DMS79 (cell line): ENCODE data around the gene MMRN1.
"Not testable (repeated sequence)": the region's sequence is repeated elsewhere in the genome, so short reads cannot be mapped to it uniquely, and the experiment has no call there.

Experiments
- DNase-seq: peaks from one replicate; lab custom pipeline; 2025; lab: John Stamatoyannopoulos, UW

Gene MMRN1

DNA sequence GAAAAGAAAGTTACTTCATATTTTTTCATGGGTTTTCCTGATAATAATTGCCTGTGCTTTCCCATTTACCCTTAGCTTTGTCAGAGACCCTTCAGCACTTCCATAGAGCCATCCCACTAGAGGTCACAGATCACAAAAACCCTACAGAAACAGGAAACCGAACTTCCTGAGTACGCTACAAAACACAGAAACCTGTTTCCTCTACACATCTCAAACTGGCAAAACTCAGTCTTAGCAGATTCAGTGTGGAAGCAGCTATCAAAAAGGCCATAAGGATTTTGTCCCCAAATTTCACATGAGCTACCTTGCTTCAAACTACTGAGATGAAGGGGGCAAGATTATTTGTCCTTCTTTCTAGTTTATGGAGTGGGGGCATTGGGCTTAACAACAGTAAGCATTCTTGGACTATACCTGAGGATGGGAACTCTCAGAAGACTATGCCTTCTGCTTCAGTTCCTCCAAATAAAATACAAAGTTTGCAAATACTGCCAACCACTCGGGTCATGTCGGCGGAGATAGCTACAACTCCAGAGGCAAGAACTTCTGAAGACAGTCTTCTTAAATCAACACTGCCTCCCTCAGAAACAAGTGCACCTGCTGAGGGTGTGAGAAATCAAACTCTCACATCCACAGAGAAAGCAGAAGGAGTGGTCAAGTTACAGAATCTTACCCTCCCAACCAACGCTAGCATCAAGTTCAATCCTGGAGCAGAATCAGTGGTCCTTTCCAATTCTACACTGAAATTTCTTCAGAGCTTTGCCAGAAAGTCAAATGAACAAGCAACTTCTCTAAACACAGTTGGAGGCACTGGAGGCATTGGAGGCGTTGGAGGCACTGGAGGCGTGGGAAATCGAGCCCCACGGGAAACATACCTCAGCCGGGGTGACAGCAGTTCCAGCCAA lies at the start of gene MMRN1:
Gene MMRN1 (plus strand): TSS at position 206 of the 902 bp plus-strand sequence. CDS start 118 bp downstream, at position 324.
- DNase-seq = no peak

- no peak for DNase-seq
These were observed 46.9 kb upstream of the MMRN1 start for GRCh38 chr4:89847571-89848325.

DNA sequence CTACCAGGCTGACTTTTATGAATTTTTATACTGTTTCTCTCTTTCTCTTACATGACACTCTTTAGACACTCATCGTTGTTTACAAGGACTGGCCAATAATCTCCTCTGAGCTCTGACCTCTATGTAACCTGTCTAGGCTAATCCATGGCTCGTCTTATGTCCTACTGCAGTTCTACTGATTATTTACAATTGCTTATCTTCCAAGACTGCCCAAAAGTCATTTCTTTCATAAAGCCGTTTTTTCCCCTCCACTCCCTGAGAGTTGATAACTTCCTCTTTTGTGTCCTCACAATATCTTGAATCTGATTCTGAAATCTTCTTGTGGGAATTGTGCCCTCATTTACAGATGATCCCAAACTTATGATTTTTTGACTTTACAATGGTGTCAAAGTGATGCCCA lies 39.4 kb upstream of the MMRN1 start:
- DNase-seq = no peak

GRCh38 chr4:89860971-89861370 lies 33.7 kb upstream of the MMRN1 start:
- no peak for DNase-seq

DNA sequence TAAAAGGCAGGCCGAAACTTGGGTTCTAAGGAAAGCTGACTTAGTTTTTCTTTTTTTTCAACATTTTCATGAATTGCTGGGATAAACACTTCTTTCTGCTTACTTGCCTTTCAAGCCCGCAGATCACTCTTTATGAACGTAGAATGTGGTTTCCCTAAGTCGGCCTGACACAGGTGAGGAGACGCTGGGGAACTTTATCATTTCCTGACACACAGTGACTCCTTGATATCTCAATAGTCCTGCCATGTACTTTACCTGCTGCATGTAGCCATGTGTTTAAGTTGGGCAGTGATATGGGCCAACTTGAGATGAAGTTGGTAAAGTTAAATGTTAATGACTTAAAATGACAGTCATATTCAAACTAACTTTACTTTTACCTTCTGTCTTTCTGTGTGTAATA lies 31.1 kb upstream of the MMRN1 start:
- no peak for DNase-seq

GRCh38 chr4:89868276-89868675 lies 26.4 kb upstream of the MMRN1 start:
- no peak for DNase-seq

GRCh38 chr4:89868999-89869589 lies 25.6 kb upstream of the MMRN1 start:
- DNase-seq = no peak

DNA sequence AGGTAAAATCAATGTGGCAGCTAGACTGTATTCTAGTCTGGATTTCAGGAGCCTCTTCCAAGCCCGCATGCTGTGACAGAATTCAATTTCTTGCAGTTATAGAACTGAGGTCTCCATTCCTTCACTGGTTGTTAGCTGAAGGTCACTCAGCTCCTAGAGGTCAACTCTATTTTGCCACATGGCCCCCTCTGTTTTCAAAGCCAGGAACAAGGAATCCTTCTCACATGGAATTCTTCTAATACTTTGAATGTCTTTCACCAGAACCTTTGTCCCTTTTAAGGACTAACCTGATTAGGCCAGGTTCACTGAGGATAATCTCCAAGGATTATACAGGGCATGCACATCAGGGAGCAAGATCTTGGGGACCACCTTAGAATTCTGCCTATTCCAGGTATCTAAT lies 23.4 kb upstream of the MMRN1 start:
- DNase-seq = no peak

DNA sequence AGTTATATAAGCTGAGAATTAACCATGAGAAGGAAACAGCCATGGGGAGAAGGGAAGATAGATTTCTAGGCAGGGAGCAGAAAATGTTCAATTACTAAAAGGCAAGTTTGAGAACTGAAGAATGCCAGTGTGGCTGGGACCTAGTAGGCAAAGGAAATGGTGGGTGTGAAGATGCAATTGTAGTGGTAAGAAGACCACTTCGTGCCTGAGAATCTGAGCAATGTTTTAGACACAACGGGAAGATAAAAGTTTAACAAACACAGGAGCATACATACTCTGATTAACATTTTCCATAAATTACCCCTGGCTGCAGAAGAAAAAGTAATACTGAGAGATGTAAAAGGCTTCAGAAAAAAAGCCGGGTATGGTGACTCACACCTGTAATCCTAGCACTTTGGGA lies 18.1 kb upstream of the MMRN1 start:
- no peak for DNase-seq

GRCh38 chr4:89878611-89879010 lies 16.0 kb upstream of the MMRN1 start:
- no peak for DNase-seq

- DNase-seq = no peak
These were observed 15.4 kb upstream of the MMRN1 start for GRCh38 chr4:89879215-89879614.

- DNase-seq = no peak
These were observed 5.4 kb upstream of the MMRN1 start for GRCh38 chr4:89889289-89889688.

GRCh38 chr4:89897867-89898266 lies 3.2 kb downstream of the MMRN1 start:
- no peak for DNase-seq

GRCh38 chr4:89898304-89898716 lies 3.7 kb downstream of the MMRN1 start:
- no peak for DNase-seq

DNA sequence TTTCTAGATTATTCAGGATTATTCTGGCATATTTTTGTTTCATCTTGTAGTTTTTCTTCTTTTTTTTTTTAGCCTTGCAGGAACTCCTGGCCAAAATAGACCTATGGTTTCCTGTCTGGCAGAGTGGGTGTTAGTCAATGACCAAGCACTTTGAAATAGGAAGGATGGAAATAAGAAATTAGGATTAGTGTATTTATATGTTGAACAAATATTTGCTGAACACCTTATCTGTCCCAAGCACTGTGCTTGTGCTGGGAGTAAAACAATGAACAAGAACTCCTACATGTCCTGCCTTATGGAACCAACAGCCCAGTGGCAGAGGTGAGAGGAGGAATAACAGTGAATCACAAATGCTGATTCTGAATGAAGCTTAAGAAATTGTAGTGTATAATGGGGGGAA lies 4.5 kb downstream of the MMRN1 start:
- DNase-seq = no peak

DNA sequence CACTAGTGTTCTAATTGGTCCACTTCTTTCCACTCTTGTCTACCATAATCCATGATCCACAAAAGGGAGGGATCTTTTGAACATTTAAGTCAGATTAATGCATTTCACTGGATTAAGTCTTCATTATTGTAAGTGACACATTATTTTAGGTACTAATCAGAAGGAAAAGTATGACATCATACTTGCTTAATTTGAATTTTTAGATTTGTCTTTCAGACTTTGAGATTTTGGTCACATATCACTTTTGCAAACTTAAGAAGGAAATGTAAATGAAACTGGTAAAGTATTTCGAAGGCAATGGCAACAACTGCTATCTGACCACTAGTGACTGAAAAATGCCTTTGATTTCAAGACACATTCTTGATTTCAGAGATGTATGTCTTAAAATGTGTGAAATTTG lies 5.2 kb downstream of the MMRN1 start:
- no peak for DNase-seq

GRCh38 chr4:89901808-89902431 lies 7.3 kb downstream of the MMRN1 start:
- not testable (repeated sequence) for DNase-seq

GRCh38 chr4:89904524-89904923 lies 9.9 kb downstream of the MMRN1 start:
- no peak for DNase-seq

DNA sequence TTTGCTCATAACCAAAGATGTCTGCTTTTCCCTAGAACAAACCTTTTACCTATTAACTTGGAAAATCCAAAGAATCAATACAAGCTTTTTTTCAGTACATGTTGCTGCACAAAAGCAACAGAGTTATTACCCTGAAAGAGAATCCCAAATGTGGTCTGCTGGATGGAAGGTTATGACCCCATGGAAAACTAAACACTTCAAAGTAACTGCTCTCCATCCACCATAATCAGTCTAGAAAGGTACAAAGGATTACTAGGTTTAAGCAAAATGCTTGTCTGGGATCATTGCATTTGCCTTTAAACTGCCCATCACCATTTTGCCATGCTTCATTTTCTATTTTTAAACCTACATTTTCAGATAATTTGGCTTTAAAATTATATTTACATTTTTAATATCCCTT lies 11.7 kb downstream of the MMRN1 start:
- DNase-seq = no peak

DNA sequence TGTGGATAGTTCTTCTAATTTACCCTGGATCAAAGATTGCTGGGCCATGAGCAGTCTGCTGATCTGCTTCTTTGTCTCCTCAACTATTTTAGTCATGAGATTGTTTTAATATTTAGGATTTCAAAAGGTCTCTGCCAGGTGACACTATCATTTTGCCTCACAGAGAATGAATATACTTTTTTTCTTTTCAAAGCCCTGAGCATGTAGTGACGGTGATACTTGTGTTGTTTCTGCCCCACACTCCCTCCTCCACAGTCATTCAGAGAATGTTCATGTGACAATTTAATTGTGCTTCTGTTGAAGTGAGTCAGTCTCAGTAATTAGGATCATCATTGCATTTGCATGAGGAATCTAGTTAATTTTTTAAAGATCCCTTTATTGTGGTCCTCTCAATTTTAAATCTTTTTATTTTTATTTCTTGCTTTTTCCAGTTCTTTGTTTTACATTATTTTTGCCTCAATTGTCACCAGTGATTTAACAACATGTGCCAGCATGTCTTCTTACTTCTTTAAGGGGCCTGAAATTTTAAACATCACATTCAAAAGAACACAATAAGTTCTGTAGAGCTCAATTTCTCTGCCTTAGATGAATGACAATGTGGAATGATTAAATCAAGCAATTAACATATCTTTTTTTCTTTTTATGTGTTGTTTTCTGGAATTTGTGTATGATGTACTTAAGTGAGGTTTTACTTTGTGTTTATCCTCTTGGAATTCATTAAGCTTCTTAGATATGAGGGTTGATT lies 12.3 kb downstream of the MMRN1 start:
- no peak for DNase-seq

DNA sequence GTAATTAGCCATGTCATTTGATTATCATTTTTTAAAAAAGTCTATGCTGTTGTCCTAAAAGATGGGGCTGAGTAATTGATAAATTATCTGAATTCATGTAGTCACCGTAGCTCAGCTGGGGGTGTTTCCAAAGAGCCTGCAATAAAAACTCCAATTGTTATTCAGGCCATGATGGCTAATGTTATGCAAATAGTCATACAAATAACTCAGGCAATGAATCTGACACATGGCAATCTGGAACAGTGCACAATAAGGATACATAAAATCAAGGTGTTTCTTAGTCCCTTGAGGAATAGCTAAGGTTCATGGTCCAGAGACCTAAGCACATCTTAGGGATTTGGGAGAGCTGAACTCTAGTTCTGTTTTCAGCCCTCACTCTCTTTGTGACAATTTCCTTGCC lies 15.2 kb downstream of the MMRN1 start:
- no peak for DNase-seq

- DNase-seq = no peak
These were observed 19.0 kb downstream of the MMRN1 start for GRCh38 chr4:89913623-89914022.
